ENCODE results near the gene NGFR.

Gene NGFR

GRCh38 chr17:49514071-49514721 lies 19.1 kb downstream of the NGFR start:
- no peak for DNase-seq (ENCODE audit: low read depth in 3 of 3, low spot score in 1 of 3)

- DNase-seq (ENCODE audit: low read depth in 3 of 3, low spot score in 1 of 3) = no peak
Measured at GRCh38 chr17:49515196-49515770, 20.2 kb downstream of the NGFR start.

- no peak for DNase-seq (ENCODE audit: low read depth in 3 of 3, low spot score in 1 of 3)
Measured at GRCh38 chr17:49516180-49516579, 21.1 kb downstream of the NGFR start.

GRCh38 chr17:49518346-49519078 lies 23.4 kb downstream of the NGFR start:
- no peak for DNase-seq (ENCODE audit: low read depth in 3 of 3, low spot score in 1 of 3)

GRCh38 chr17:49519781-49520180 lies 24.7 kb downstream of the NGFR start:
- no peak for DNase-seq (ENCODE audit: low read depth in 3 of 3, low spot score in 1 of 3)

- DNase-seq (ENCODE audit: low read depth in 3 of 3, low spot score in 1 of 3) = no peak
Measured at GRCh38 chr17:49520386-49521087, 25.4 kb downstream of the NGFR start.

GRCh38 chr17:49521088-49521450 lies 26.0 kb downstream of the NGFR start:
- no peak for DNase-seq (ENCODE audit: low read depth in 3 of 3, low spot score in 1 of 3)

GRCh38 chr17:49521471-49522356 lies 26.6 kb downstream of the NGFR start:
- DNase-seq (ENCODE audit: low read depth in 3 of 3, low spot score in 1 of 3) = no peak

- no peak for DNase-seq (ENCODE audit: low read depth in 3 of 3, low spot score in 1 of 3)
Measured at GRCh38 chr17:49522357-49522890, 27.3 kb downstream of the NGFR start.

- DNase-seq (ENCODE audit: low read depth in 3 of 3, low spot score in 1 of 3) = no peak
Measured at GRCh38 chr17:49523196-49523595, 28.1 kb downstream of the NGFR start.

GRCh38 chr17:49523706-49524472 lies 28.8 kb downstream of the NGFR start:
- no peak for DNase-seq (ENCODE audit: low read depth in 3 of 3, low spot score in 1 of 3)

GRCh38 chr17:49524473-49525359 lies 29.6 kb downstream of the NGFR start:
- no peak for DNase-seq (ENCODE audit: low read depth in 3 of 3, low spot score in 1 of 3)

GRCh38 chr17:49525831-49526741 lies 31.0 kb downstream of the NGFR start:
- DNase-seq (ENCODE audit: low read depth in 3 of 3, low spot score in 1 of 3) = no peak

- DNase-seq (ENCODE audit: low read depth in 3 of 3, low spot score in 1 of 3) = no peak
Measured at GRCh38 chr17:49527927-49528651, 33.0 kb downstream of the NGFR start.

- DNase-seq (ENCODE audit: low read depth in 3 of 3, low spot score in 1 of 3) = no peak
Measured at GRCh38 chr17:49528966-49529365, 33.9 kb downstream of the NGFR start.

GRCh38 chr17:49530118-49530517 lies 35.0 kb downstream of the NGFR start:
- DNase-seq (ENCODE audit: low read depth in 3 of 3, low spot score in 1 of 3) = no peak

GRCh38 chr17:49543860-49544259 lies 48.8 kb downstream of the NGFR start:
- DNase-seq (ENCODE audit: low read depth in 3 of 3, low spot score in 1 of 3) = no peak
